ENCODE results near the gene ZNF318.

DNA sequence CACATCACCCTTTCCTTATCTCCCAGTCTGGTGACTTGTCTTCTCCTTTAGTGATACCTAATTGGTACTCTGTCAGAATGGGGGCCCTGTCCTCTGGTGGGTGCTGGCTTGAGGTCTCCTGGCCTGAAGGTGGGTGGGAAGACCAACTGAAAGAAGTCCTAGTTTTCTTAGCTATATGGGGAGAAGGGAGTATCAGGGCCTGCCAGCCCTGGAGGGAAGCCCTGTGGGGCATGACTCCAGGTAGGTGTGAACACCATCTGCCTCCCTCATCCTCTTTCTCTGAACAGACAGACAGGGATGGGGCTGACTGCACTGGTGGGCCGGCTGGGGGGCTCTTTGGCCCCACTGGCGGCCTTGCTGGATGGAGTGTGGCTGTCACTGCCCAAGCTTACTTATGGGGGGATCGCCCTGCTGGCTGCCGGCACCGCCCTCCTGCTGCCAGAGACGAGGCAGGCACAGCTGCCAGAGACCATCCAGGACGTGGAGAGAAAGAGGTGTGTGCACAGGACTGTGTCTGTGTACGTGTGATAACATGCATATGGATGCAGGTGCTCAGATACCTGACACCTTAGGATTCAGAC, 65.6 kb downstream of the ZNF318 start:
- TF ChIP-seq POLR2A (IDR thresholded peaks at IDR 0.05; ENCODE audit: low read depth, low read length) (no peak), TAF1 (IDR thresholded peaks at IDR 0.05; ENCODE audit: low read depth, low read length) (no peak), POLR2AphosphoS5 (IDR thresholded peaks at IDR 0.05; ENCODE audit: low read depth, low read length) (no peak), POU2F2 (IDR thresholded peaks at IDR 0.05; ENCODE audit: low read depth, low read length) (no peak)
